GM12875 (cell line): Measurements from ENCODE around the gene BICC1.

Experiments
- H3K4me3 ChIP-seq: one replicate; pipeline ENCODE4 v1.5.1; 2011; ENCODE audit warnings: low read depth, low read length, control low read depth
- CTCF ChIP-seq: IDR thresholded peaks from 2 replicates; pipeline ENCODE4 v1.5.1; 2011; ENCODE audit warnings: low read depth, mild to moderate bottlenecking, control low read depth, inconsistent platforms, low read length, moderate library complexity, borderline replicate concordance; ENCODE audit not compliant: insufficient read depth

BICC1 gene

GRCh38 chr10:58661902-58662301 is 149.2 kb downstream of the BICC1 start:
- TF ChIP-seq CTCF, result no peak
- no peak overlapping the region for H3K4me3 ChIP-seq

- H3K4me3 ChIP-seq, result no peak overlapping the region
- no peak for TF ChIP-seq CTCF
These were observed 149.6 kb downstream of the BICC1 start for GRCh38 chr10:58662314-58662713.

GRCh38 chr10:58665361-58665760 is 152.7 kb downstream of the BICC1 start:
- H3K4me3 ChIP-seq, result no peak overlapping the region
- no peak for TF ChIP-seq CTCF

- H3K4me3 ChIP-seq, result no peak overlapping the region
These were observed 153.4 kb downstream of the BICC1 start for GRCh38 chr10:58666024-58666423.

GRCh38 chr10:58667658-58668310 is 155.1 kb downstream of the BICC1 start:
- TF ChIP-seq CTCF, result no peak
- H3K4me3 ChIP-seq, result no peak overlapping the region

More at GRCh38 chr10:58666024-58666423, 153.4 kb downstream of the BICC1 start:
- no peak for TF ChIP-seq CTCF

- TF ChIP-seq CTCF, result no peak
- no peak overlapping the region for H3K4me3 ChIP-seq
These were observed 160.2 kb downstream of the BICC1 start for GRCh38 chr10:58672845-58673244.

GRCh38 chr10:58674251-58674650 is 161.6 kb downstream of the BICC1 start:
- H3K4me3 ChIP-seq, result no peak overlapping the region
- no peak for TF ChIP-seq CTCF
